Measurements from ENCODE around the gene RAE1. TPM values are rescaled to one million over a fixed set of nuclear protein-coding genes. Genes with fewer than 3 reads are reported as not detected.

Gene RAE1
- polyA plus RNA-seq, 2 donors = 8.6 to 25.0 TPM

DNA sequence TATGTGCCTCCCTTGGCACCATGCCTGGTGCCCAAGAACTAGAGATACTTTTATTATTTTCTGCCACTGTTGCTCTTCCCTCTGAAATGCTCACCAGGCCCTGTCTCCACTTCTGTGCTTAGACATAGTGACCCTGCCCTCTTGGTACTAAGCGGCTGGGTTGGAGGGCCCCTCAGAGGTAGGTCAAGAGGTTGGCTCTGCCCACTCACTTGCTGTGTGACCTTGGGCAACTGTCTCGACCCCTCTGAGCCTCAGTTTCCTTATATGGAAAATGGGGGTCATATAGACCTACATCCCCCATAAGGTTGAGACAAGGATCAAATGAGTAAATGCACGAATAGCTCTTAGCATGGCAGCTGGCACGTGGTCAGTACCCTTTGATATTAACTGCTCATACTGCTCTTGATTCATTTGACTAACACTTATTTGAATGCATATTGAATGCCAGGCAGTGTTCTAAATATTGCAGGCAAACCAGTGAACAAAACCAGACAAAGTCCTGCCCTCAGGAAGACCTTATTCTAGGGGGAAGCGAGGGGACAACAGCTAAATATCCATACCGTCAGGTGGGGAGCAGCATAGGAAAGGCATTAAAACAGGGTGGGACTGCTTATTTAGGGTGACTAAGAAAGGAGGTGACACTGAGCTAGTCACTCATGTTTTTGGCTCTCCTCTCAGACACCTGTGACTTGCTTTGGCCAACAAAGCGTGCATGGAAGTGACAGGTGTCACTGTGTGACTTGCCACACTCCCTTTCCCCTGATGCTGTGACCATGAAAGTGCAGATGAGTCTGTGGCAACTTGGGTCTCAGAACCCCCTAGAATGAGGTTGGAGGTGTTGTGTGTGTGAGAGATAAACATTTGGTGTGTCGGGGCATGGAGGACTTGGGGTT, 35.7 kb upstream of the RAE1 start:
- H3K9me3 ChIP-seq (ENCODE audit: control insufficient read depth in 2 of 2, insufficient read depth in 1 of 2, low read depth in 1 of 2, low read length in 1 of 2) = no peaks in the 10 kb centered on the region
- H3K4me1 ChIP-seq (ENCODE audit: control insufficient read depth in 2 of 2, insufficient read depth in 2 of 2, low read length in 1 of 2) = peaks cover 2 to 15% of the 10 kb centered on the region in 2 donors
- WGBS, 2 donors = 75 to 78% methylated on average over 8 of the region's 8 CpGs

GRCh38 chr20:57315976-57316480, 35.0 kb upstream of the RAE1 start:
- no peak overlapping the region for H3K4me3 ChIP-seq (ENCODE audit: low read depth in 1 of 2, low read length in 2 of 2)
- no peaks in the 10 kb centered on the region for H3K36me3 ChIP-seq (ENCODE audit: control insufficient read depth in 2 of 2, insufficient read depth in 2 of 2, low read length in 1 of 2)
- WGBS, 2 donors = 71 to 80% methylated on average over 8 of the region's 8 CpGs
- no peaks in the 10 kb centered on the region for H3K9me3 ChIP-seq (ENCODE audit: control insufficient read depth in 2 of 2, insufficient read depth in 1 of 2, low read depth in 1 of 2, low read length in 1 of 2)
- no peaks in the 10 kb centered on the region for H3K27me3 ChIP-seq (ENCODE audit: control insufficient read depth in 1 of 2, insufficient read depth in 2 of 2, low read length in 2 of 2)
- peaks cover 2 to 15% of the 10 kb centered on the region in 2 donors for H3K4me1 ChIP-seq (ENCODE audit: control insufficient read depth in 2 of 2, insufficient read depth in 2 of 2, low read length in 1 of 2)
- H3K27ac ChIP-seq (ENCODE audit: low read depth in 2 of 2, low read length in 1 of 2) = peak overlapping the region in 1 of 2 donors; percentile 44

More for the DNA sequence above, 35.7 kb upstream of the RAE1 start:
- no peaks in the 10 kb centered on the region for H3K27me3 ChIP-seq (ENCODE audit: control insufficient read depth in 1 of 2, insufficient read depth in 2 of 2, low read length in 2 of 2)
- H3K4me3 ChIP-seq (ENCODE audit: low read depth in 1 of 2, low read length in 2 of 2) = no peak overlapping the region
- H3K36me3 ChIP-seq (ENCODE audit: control insufficient read depth in 2 of 2, insufficient read depth in 2 of 2, low read length in 1 of 2) = no peaks in the 10 kb centered on the region
- H3K27ac ChIP-seq (ENCODE audit: low read depth in 2 of 2, low read length in 1 of 2) = peak overlapping the region; percentile 37 to 54

- Histone ChIP-seq H3K27ac (ENCODE audit: low read depth in 2 of 2, low read length in 1 of 2) (no peak overlapping the region), H3K9me3 (ENCODE audit: control insufficient read depth in 2 of 2, insufficient read depth in 1 of 2, low read depth in 1 of 2, low read length in 1 of 2) (no peaks in the 10 kb centered on the region), H3K36me3 (ENCODE audit: control insufficient read depth in 2 of 2, insufficient read depth in 2 of 2, low read length in 1 of 2) (no peaks in the 10 kb centered on the region), H3K27me3 (ENCODE audit: control insufficient read depth in 1 of 2, insufficient read depth in 2 of 2, low read length in 2 of 2) (no peaks in the 10 kb centered on the region), H3K4me3 (ENCODE audit: low read depth in 1 of 2, low read length in 2 of 2) (no peak overlapping the region), H3K4me1 (ENCODE audit: control insufficient read depth in 2 of 2, insufficient read depth in 2 of 2, low read length in 1 of 2) (peaks cover 4 to 15% of the 10 kb centered on the region in 2 donors)
- 71 to 79% methylated on average over 9 of the region's 9 CpGs for WGBS, 2 donors
Measured at GRCh38 chr20:57316795-57317201, 34.3 kb upstream of the RAE1 start.

DNA sequence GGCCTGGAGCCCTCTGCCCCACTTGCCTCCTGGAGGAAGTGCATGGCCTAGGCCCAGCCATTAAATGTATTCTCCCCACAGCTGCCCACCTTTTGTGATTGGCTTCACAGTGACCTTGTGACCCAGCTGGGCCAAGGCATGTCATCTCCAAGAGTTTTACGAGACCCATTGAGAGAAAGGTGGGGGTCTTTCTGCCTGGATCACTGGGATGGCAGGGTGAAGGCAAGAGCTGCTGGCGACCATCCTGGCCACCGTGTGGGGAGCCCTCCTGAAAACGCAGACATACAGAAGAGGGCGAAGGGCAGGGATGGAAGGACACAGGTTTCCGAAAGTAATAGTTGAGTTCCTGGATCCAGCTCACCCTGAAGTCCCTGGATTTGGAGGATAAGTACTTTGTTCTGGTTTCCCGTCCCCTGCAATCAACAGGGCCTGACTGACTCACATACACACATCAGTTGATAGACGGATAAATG, 33.7 kb upstream of the RAE1 start:
- Histone ChIP-seq H3K4me1 (ENCODE audit: control insufficient read depth in 2 of 2, insufficient read depth in 2 of 2, low read length in 1 of 2) (peaks cover 4 to 15% of the 10 kb centered on the region in 2 donors), H3K27ac (ENCODE audit: low read depth in 2 of 2, low read length in 1 of 2) (peak overlapping the region in 1 of 2 donors; percentile 26), H3K4me3 (ENCODE audit: low read depth in 1 of 2, low read length in 2 of 2) (no peak overlapping the region), H3K9me3 (ENCODE audit: control insufficient read depth in 2 of 2, insufficient read depth in 1 of 2, low read depth in 1 of 2, low read length in 1 of 2) (no peaks in the 10 kb centered on the region), H3K36me3 (ENCODE audit: control insufficient read depth in 2 of 2, insufficient read depth in 2 of 2, low read length in 1 of 2) (no peaks in the 10 kb centered on the region), H3K27me3 (ENCODE audit: control insufficient read depth in 1 of 2, insufficient read depth in 2 of 2, low read length in 2 of 2) (no peaks in the 10 kb centered on the region)
- 86% methylated on average over 7 to 8 of the region's 8 CpGs for WGBS, 2 donors

DNA sequence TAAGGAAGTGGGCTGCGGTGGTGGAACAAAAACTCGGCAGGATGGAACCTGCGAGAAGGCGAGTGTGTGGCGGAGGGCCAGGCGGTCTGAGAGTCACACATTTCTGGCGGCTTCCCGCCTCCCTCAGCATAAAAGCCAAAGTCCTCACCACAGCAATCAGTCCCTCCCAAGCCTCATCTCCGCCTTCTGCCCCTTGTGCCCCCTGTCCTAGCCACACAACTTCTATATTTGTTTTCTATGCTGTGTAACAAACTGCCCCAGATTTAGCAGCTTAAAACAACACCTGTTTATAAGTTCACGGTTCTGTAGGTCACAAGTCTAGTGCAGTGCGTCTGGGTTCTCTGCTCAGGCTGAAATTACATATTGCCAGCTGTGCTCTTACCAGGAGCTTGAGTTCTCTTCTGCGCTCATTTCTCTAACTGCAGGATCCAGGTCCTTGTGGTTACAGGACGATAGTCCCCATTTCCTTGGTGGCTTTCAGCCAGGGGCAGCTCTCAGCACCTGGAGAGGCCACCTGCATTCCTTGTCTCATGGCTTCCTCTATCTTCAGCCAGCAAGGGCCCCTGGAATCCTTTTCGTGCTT, 33.2 kb upstream of the RAE1 start:
- H3K9me3 ChIP-seq (ENCODE audit: control insufficient read depth in 2 of 2, insufficient read depth in 1 of 2, low read depth in 1 of 2, low read length in 1 of 2) = no peaks in the 10 kb centered on the region
- no peak overlapping the region for H3K27ac ChIP-seq (ENCODE audit: low read depth in 2 of 2, low read length in 1 of 2)
- H3K36me3 ChIP-seq (ENCODE audit: control insufficient read depth in 2 of 2, insufficient read depth in 2 of 2, low read length in 1 of 2) = no peaks in the 10 kb centered on the region
- WGBS, 2 donors = 60 to 69% methylated on average over 14 of the region's 14 CpGs
- H3K4me1 ChIP-seq (ENCODE audit: control insufficient read depth in 2 of 2, insufficient read depth in 2 of 2, low read length in 1 of 2) = peaks cover 4 to 15% of the 10 kb centered on the region in 2 donors
- H3K4me3 ChIP-seq (ENCODE audit: low read depth in 1 of 2, low read length in 2 of 2) = no peak overlapping the region
- H3K27me3 ChIP-seq (ENCODE audit: control insufficient read depth in 1 of 2, insufficient read depth in 2 of 2, low read length in 2 of 2) = no peaks in the 10 kb centered on the region

GRCh38 chr20:57319584-57319983, 31.5 kb upstream of the RAE1 start:
- peaks cover 4 to 17% of the 10 kb centered on the region in 2 donors for H3K4me1 ChIP-seq (ENCODE audit: control insufficient read depth in 2 of 2, insufficient read depth in 2 of 2, low read length in 1 of 2)
- 76 to 81% methylated on average over 4 of the region's 4 CpGs for WGBS, 2 donors
- H3K27ac ChIP-seq (ENCODE audit: low read depth in 2 of 2, low read length in 1 of 2) = no peak overlapping the region
- H3K9me3 ChIP-seq (ENCODE audit: control insufficient read depth in 2 of 2, insufficient read depth in 1 of 2, low read depth in 1 of 2, low read length in 1 of 2) = no peaks in the 10 kb centered on the region
- H3K27me3 ChIP-seq (ENCODE audit: control insufficient read depth in 1 of 2, insufficient read depth in 2 of 2, low read length in 2 of 2) = no peaks in the 10 kb centered on the region
- no peaks in the 10 kb centered on the region for H3K36me3 ChIP-seq (ENCODE audit: control insufficient read depth in 2 of 2, insufficient read depth in 2 of 2, low read length in 1 of 2)
- no peak overlapping the region for H3K4me3 ChIP-seq (ENCODE audit: low read depth in 1 of 2, low read length in 2 of 2)

DNA sequence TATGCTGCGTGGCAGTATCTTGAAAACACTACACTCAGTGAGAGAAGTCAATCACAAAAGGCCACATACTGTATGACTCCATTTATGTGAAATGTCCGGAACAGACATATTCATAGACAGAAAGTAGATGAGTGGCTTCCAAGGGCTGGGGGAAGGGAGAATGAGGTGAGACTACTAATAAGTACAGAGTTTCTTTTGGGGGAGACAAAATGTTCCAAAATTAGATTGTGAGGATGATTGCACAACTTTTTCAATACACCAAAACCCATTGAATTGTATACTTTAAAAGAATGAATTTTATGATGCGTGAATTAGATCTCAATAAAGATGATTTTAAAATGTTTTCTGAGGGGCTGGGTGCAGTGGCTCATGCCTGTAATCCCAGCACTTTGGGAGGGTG, 30.7 kb upstream of the RAE1 start:
- no peaks in the 10 kb centered on the region for H3K27me3 ChIP-seq (ENCODE audit: control insufficient read depth in 1 of 2, insufficient read depth in 2 of 2, low read length in 2 of 2)
- 78 to 84% methylated on average over 3 of the region's 3 CpGs for WGBS, 2 donors
- no peak overlapping the region for H3K4me3 ChIP-seq (ENCODE audit: low read depth in 1 of 2, low read length in 2 of 2)
- no peaks in the 10 kb centered on the region for H3K9me3 ChIP-seq (ENCODE audit: control insufficient read depth in 2 of 2, insufficient read depth in 1 of 2, low read depth in 1 of 2, low read length in 1 of 2)
- H3K36me3 ChIP-seq (ENCODE audit: control insufficient read depth in 2 of 2, insufficient read depth in 2 of 2, low read length in 1 of 2) = no peaks in the 10 kb centered on the region
- peaks cover 4 to 16% of the 10 kb centered on the region in 2 donors for H3K4me1 ChIP-seq (ENCODE audit: control insufficient read depth in 2 of 2, insufficient read depth in 2 of 2, low read length in 1 of 2)
- no peak overlapping the region for H3K27ac ChIP-seq (ENCODE audit: low read depth in 2 of 2, low read length in 1 of 2)

- H3K9me3 ChIP-seq (ENCODE audit: control insufficient read depth in 2 of 2, insufficient read depth in 1 of 2, low read depth in 1 of 2, low read length in 1 of 2) = no peaks in the 10 kb centered on the region
- no peak overlapping the region for H3K4me3 ChIP-seq (ENCODE audit: low read depth in 1 of 2, low read length in 2 of 2)
- WGBS, 2 donors = 77 to 80% methylated on average over 2 of the region's 2 CpGs
- no peaks in the 10 kb centered on the region for H3K27me3 ChIP-seq (ENCODE audit: control insufficient read depth in 1 of 2, insufficient read depth in 2 of 2, low read length in 2 of 2)
- H3K36me3 ChIP-seq (ENCODE audit: control insufficient read depth in 2 of 2, insufficient read depth in 2 of 2, low read length in 1 of 2) = no peaks in the 10 kb centered on the region
- no peak overlapping the region for H3K27ac ChIP-seq (ENCODE audit: low read depth in 2 of 2, low read length in 1 of 2)
- peaks cover 4 to 16% of the 10 kb centered on the region in 2 donors for H3K4me1 ChIP-seq (ENCODE audit: control insufficient read depth in 2 of 2, insufficient read depth in 2 of 2, low read length in 1 of 2)
Measured at GRCh38 chr20:57321142-57321541, 29.9 kb upstream of the RAE1 start.

- WGBS, 2 donors = 49 to 61% methylated on average over 2 of the region's 2 CpGs
- no peaks in the 10 kb centered on the region for H3K27me3 ChIP-seq (ENCODE audit: control insufficient read depth in 1 of 2, insufficient read depth in 2 of 2, low read length in 2 of 2)
- H3K27ac ChIP-seq (ENCODE audit: low read depth in 2 of 2, low read length in 1 of 2) = peak overlapping the region; percentile 87 to 88
- no peaks in the 10 kb centered on the region for H3K36me3 ChIP-seq (ENCODE audit: control insufficient read depth in 2 of 2, insufficient read depth in 2 of 2, low read length in 1 of 2)
- peaks cover 4 to 14% of the 10 kb centered on the region in 2 donors for H3K4me1 ChIP-seq (ENCODE audit: control insufficient read depth in 2 of 2, insufficient read depth in 2 of 2, low read length in 1 of 2)
- no peaks in the 10 kb centered on the region for H3K9me3 ChIP-seq (ENCODE audit: control insufficient read depth in 2 of 2, insufficient read depth in 1 of 2, low read depth in 1 of 2, low read length in 1 of 2)
- H3K4me3 ChIP-seq (ENCODE audit: low read depth in 1 of 2, low read length in 2 of 2) = no peak overlapping the region
Measured at GRCh38 chr20:57322476-57322875, 28.6 kb upstream of the RAE1 start.

Data from esophagus (tissue), 2 donors.